Vagina (tissue), 2 donors: ENCODE measurements around the gene ADAMTS14. TPM values are rescaled to one million over a fixed set of nuclear protein-coding genes. Genes with fewer than 3 reads are reported as not detected.

Experiments used
- DNase-seq, 2 donors: peaks; one replicate each; pipeline ENCODE4 v3.0.0-alpha.2; 2017; ENCODE audit errors: extremely low spot score in 2 of 2
- H3K27ac ChIP-seq: fragments of 200-600 bp; sonication (generic); one replicate; pipeline ENCODE4 v1.5.1; 2019
- H3K27me3 ChIP-seq: fragments of 200-600 bp; sonication (generic); one replicate; pipeline ENCODE4 v1.5.1; 2019
- H3K36me3 ChIP-seq, 2 donors: fragments of 200-600 bp; sonication (generic); one replicate each; pipeline ENCODE4 v1.5.1; 2017 to 2019
- H3K4me1 ChIP-seq: fragments of 200-600 bp; sonication (generic); one replicate; pipeline ENCODE4 v1.5.1; 2019
- H3K4me3 ChIP-seq, 2 donors: fragments of 200-600 bp; sonication (generic); 1 replicate in 1 of 2; 2 replicates in 1 of 2; pipeline ENCODE4 v1.5.1; 2016 to 2019
- H3K9me3 ChIP-seq: fragments of 200-600 bp; sonication (generic); one replicate; pipeline ENCODE4 v1.5.1; 2019
- CTCF ChIP-seq, 3 experiments: fragments of 450-650 bp in 2 of 3; fragments of 200-600 bp in 1 of 3; sonication (generic) in 1 of 3; IDR thresholded peaks; one replicate each; pipeline ENCODE4 v1.5.1; 2017 to 2019; ENCODE audit warnings: antibody characterized with exemption in 3 of 3, mild to moderate bottlenecking in 2 of 3, moderate library complexity in 2 of 3
- POLR2A ChIP-seq, 2 donors: fragments of 450-650 bp; IDR thresholded peaks; one replicate each; pipeline ENCODE4 v1.6.1; 2017; ENCODE audit warnings: antibody characterized with exemption in 2 of 2, mild to moderate bottlenecking in 2 of 2, moderate library complexity in 2 of 2
- POLR2AphosphoS5 ChIP-seq, 2 donors: sonication (generic); formaldehyde crosslinking; IDR thresholded peaks; one replicate each; pipeline ENCODE4 v1.9.0; 2017; ENCODE audit warnings: antibody characterized with exemption in 2 of 2, mild to moderate bottlenecking in 2 of 2, low read depth in 1 of 2; ENCODE audit not compliant: insufficient read depth in 1 of 2
- intact Hi-C: fragments of 100-400 bp; cut with DNase I; formaldehyde crosslinking; loops from one replicate; pipeline ENCODE4 v1.15.1; 2023
- total RNA-seq: library from RNA; depleted of rRNA; stranded (reverse); fragments of >200 nt; gene quantifications from one replicate; pipeline ENCODE4 v1.2.3, GENCODE V29; 2016

ADAMTS14 gene
- total RNA-seq, 1 donor from 2014 or later, result not detected

DNA sequence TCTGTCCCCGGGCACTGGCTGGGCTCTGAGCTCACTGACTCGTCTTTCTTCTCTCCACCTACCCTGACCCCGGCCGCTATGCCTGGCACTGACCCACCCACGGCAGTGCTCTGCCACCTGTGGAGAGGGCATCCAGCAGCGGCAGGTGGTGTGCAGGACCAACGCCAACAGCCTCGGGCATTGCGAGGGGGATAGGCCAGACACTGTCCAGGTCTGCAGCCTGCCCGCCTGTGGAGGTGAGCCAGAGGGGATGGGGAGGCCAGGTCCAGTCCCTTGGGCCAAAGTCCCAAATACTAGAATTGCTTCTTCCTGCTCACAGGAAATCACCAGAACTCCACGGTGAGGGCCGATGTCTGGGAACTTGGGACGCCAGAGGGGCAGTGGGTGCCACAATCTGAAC lies 85.5 kb downstream of the ADAMTS14 start:
- TF ChIP-seq POLR2AphosphoS5 (IDR thresholded peaks at IDR 0.05; ENCODE audit: insufficient read depth in 1 of 2, low read depth in 1 of 2), result no peak
- TF ChIP-seq POLR2A (IDR thresholded peaks at IDR 0.05), result no peak
- TF ChIP-seq CTCF (IDR thresholded peaks at IDR 0.05), result no peak
- Histone ChIP-seq H3K27ac (no peak overlapping the region), H3K27me3 (no peaks in the 10 kb centered on the region), H3K9me3 (no peaks in the 10 kb centered on the region), H3K4me1 (no peaks in the 10 kb centered on the region), H3K4me3 (no peak overlapping the region), H3K36me3 (no peaks in the 10 kb centered on the region)
- intact Hi-C loops, result loop anchor here (2.0 kb wide), 1 partner anchor 207 kb away; no protein-coding TSS in a partner anchor
- DNase-seq, result no peak

GRCh38 chr10:70758757-70759514 lies 86.6 kb downstream of the ADAMTS14 start:
- Histone ChIP-seq H3K9me3 (no peaks in the 10 kb centered on the region), H3K4me1 (no peaks in the 10 kb centered on the region), H3K4me3 (no peak overlapping the region), H3K27ac (no peak overlapping the region), H3K36me3 (no peaks in the 10 kb centered on the region), H3K27me3 (no peaks in the 10 kb centered on the region)
- intact Hi-C loops, result loop anchor here (2.0 kb wide), 1 partner anchor 208 kb away; no protein-coding TSS in a partner anchor
- no peak for DNase-seq
- no peak for TF ChIP-seq POLR2AphosphoS5 (IDR thresholded peaks at IDR 0.05; ENCODE audit: insufficient read depth in 1 of 2, low read depth in 1 of 2)
- TF ChIP-seq POLR2A (IDR thresholded peaks at IDR 0.05), result no peak
- TF ChIP-seq CTCF (IDR thresholded peaks at IDR 0.05), result peak; percentile 61 to 69 (median 65)

DNA sequence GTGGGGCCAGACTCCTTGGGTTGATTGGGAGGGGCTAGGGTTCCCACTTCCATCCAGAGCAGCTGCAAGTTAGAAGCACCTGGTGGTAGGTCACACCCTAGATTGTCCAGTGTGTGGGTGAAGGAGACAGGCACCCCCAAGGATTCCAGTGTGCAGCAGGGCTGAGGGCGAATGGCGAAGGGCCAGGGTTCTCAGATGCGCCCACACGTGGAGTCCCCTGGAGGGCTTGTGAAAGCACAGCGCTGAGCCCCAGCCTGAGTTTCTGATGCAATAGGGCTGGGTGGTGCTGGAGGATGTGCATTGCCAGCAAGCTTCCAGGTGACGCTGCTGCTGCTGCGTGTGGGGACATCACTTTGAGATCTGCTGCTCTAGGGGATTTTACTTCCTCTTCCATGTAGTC lies 87.5 kb downstream of the ADAMTS14 start:
- no peaks in the 10 kb centered on the region for H3K4me1 ChIP-seq
- DNase-seq, result no peak

GRCh38 chr10:70760271-70760787 lies 88.0 kb downstream of the ADAMTS14 start:
- H3K9me3 ChIP-seq, result no peaks in the 10 kb centered on the region
- H3K4me3 ChIP-seq, result no peak overlapping the region
- no peak for DNase-seq
- H3K27me3 ChIP-seq, result no peaks in the 10 kb centered on the region
- H3K36me3 ChIP-seq, result no peaks in the 10 kb centered on the region
- no peak overlapping the region for H3K27ac ChIP-seq
- no peaks in the 10 kb centered on the region for H3K4me1 ChIP-seq
- TF ChIP-seq POLR2AphosphoS5 (IDR thresholded peaks at IDR 0.05; ENCODE audit: insufficient read depth in 1 of 2, low read depth in 1 of 2) (no peak), CTCF (IDR thresholded peaks at IDR 0.05) (no peak)
- intact Hi-C loops, result no loop called here

More for the DNA sequence above, 87.5 kb downstream of the ADAMTS14 start:
- no peaks in the 10 kb centered on the region for H3K9me3 ChIP-seq
- H3K27ac ChIP-seq, result no peak overlapping the region
- H3K4me3 ChIP-seq, result no peak overlapping the region
- no peak for TF ChIP-seq POLR2AphosphoS5 (IDR thresholded peaks at IDR 0.05; ENCODE audit: insufficient read depth in 1 of 2, low read depth in 1 of 2)
- no peak for TF ChIP-seq POLR2A (IDR thresholded peaks at IDR 0.05)
- TF ChIP-seq CTCF (IDR thresholded peaks at IDR 0.05), result no peak
- no peaks in the 10 kb centered on the region for H3K36me3 ChIP-seq
- H3K27me3 ChIP-seq, result no peaks in the 10 kb centered on the region
- intact Hi-C loops, result loop anchor here (2.0 kb wide), 1 partner anchor 209 kb away; no protein-coding TSS in a partner anchor

DNA sequence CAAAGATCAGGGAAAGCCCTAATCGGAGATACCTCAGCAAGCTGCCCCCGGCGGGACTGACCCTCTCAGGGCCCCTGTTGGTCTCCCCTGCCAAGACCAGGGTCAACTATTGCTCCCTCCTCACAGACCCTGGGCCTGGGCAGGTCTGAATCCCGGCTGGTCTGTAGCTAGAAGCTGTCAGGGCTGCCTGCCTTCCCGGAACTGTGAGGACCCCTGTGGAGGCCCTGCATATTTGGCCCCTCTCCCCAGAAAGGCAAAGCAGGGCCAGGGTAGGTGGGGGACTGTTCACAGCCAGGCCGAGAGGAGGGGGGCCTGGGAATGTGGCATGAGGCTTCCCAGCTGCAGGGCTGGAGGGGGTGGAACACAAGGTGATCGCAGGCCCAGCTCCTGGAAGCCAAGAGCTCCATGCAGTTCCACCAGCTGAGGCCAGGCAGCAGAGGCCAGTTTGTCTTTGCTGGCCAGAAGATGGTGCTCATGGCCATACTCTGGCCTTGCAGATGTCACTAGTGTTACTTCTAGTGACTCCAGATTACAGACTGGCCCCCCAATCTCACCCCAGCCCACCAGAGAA lies 88.8 kb downstream of the ADAMTS14 start:
- DNase-seq, result no peak
- intact Hi-C loops, result no loop called here

More for the DNA sequence above, 88.8 kb downstream of the ADAMTS14 start:
- Histone ChIP-seq H3K36me3 (no peaks in the 10 kb centered on the region), H3K4me3 (no peak overlapping the region), H3K4me1 (no peaks in the 10 kb centered on the region), H3K9me3 (no peaks in the 10 kb centered on the region), H3K27ac (no peak overlapping the region), H3K27me3 (no peaks in the 10 kb centered on the region)
- TF ChIP-seq CTCF (IDR thresholded peaks at IDR 0.05) (no peak), POLR2A (IDR thresholded peaks at IDR 0.05) (no peak), POLR2AphosphoS5 (IDR thresholded peaks at IDR 0.05; ENCODE audit: insufficient read depth in 1 of 2, low read depth in 1 of 2) (no peak)
